ENCODE data around the gene ST7.

Gene ST7

GRCh38 chr7:117129521-117129955 is 176.2 kb downstream of the ST7 start:
- H3K4me3 ChIP-seq = no peak overlapping the region
- no peak overlapping the region for H3K9ac ChIP-seq (ENCODE audit: insufficient read length)
- peaks cover 7% of the 10 kb centered on the region; the same call in 1 of the 2 replicates for H3K36me3 ChIP-seq (ENCODE audit: insufficient read depth, low read length)
- TF ChIP-seq EZH2 (IDR thresholded peaks at IDR 0.05) (no peak), FOXP2 (optimal IDR thresholded peaks at IDR 0.05; ENCODE audit: control extremely low read depth, extremely low read length, insufficient read depth) (no peak), POLR2AphosphoS5 (IDR thresholded peaks at IDR 0.05; ENCODE audit: borderline replicate concordance, low read depth, low read length) (no peak)
- H3K9me3 ChIP-seq (ENCODE audit: low read depth, low read length) = no peaks in the 10 kb centered on the region
- no peak for DNase-seq (ENCODE audit: low read depth, low spot score)
- H3K27ac ChIP-seq = no peak overlapping the region

- no peak overlapping the region for H3K9ac ChIP-seq (ENCODE audit: insufficient read length)
- peaks cover 7% of the 10 kb centered on the region; the same call in 1 of the 2 replicates for H3K36me3 ChIP-seq (ENCODE audit: insufficient read depth, low read length)
- H3K9me3 ChIP-seq (ENCODE audit: low read depth, low read length) = no peaks in the 10 kb centered on the region
- no peak for TF ChIP-seq POLR2AphosphoS5 (IDR thresholded peaks at IDR 0.05; ENCODE audit: borderline replicate concordance, low read depth, low read length)
- TF ChIP-seq EZH2 (IDR thresholded peaks at IDR 0.05) = no peak
- no peak for TF ChIP-seq FOXP2 (optimal IDR thresholded peaks at IDR 0.05; ENCODE audit: control extremely low read depth, extremely low read length, insufficient read depth)
- no peak overlapping the region for H3K27ac ChIP-seq
- no peak overlapping the region for H3K4me3 ChIP-seq
- DNase-seq (ENCODE audit: low read depth, low spot score) = no peak
These were observed 177.0 kb downstream of the ST7 start for GRCh38 chr7:117130262-117130661.

DNA sequence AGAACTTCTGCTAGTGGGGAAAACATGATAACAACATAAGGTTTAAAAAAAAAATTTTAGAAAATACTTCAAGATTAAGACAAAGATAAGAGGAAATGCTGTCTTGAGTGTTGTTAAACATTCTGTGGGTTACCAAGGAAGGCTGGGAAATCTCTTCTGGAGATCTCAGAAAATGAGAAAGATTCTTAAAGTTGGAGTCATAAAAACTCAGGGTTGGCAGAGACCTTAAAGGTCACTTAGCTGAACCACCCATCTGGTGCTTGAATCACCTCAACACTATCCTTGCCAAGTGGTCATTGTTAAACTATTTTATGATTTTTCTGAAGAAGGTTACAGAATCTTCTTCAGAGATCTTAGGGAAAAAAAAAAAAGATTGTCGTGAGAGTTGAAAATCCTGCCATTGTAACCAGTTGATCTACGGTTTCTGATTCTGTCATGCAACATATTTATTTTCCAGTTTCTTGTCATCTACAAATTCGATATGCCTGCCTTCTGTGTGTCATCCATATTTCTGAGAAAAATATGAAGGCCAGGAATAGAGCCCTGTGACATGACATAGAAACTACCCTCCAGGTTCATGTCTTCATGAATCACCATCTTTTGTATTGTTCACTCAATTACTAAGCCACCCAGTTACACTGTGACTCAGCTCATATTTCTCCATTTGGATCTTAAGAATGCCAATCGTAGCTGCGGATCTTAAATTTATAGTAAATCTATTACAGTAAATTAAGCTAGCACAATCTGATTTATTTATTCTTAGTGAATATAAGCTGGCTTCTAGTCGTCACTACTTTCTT is 179.2 kb downstream of the ST7 start:
- H3K36me3 ChIP-seq (ENCODE audit: insufficient read depth, low read length) = peaks cover 15% of the 10 kb centered on the region; the same call in 1 of the 2 replicates
- no peak overlapping the region for H3K27ac ChIP-seq
- no peaks in the 10 kb centered on the region for H3K9me3 ChIP-seq (ENCODE audit: low read depth, low read length)
- no peak overlapping the region for H3K4me3 ChIP-seq
- H3K9ac ChIP-seq (ENCODE audit: insufficient read length) = no peak overlapping the region
- no peak for DNase-seq (ENCODE audit: low read depth, low spot score)
- TF ChIP-seq EZH2 (IDR thresholded peaks at IDR 0.05) (no peak), FOXP2 (optimal IDR thresholded peaks at IDR 0.05; ENCODE audit: control extremely low read depth, extremely low read length, insufficient read depth) (no peak), POLR2AphosphoS5 (IDR thresholded peaks at IDR 0.05; ENCODE audit: borderline replicate concordance, low read depth, low read length) (no peak)

GRCh38 chr7:117133125-117133524 is 179.8 kb downstream of the ST7 start:
- Histone ChIP-seq H3K4me3 (no peak overlapping the region), H3K36me3 (ENCODE audit: insufficient read depth, low read length) (peaks cover 17% of the 10 kb centered on the region), H3K27ac (no peak overlapping the region), H3K9ac (ENCODE audit: insufficient read length) (no peak overlapping the region), H3K9me3 (ENCODE audit: low read depth, low read length) (no peaks in the 10 kb centered on the region)
- DNase-seq (ENCODE audit: low read depth, low spot score) = no peak
- TF ChIP-seq POLR2AphosphoS5 (IDR thresholded peaks at IDR 0.05; ENCODE audit: borderline replicate concordance, low read depth, low read length) (no peak), FOXP2 (optimal IDR thresholded peaks at IDR 0.05; ENCODE audit: control extremely low read depth, extremely low read length, insufficient read depth) (no peak), EZH2 (IDR thresholded peaks at IDR 0.05) (no peak)

DNA sequence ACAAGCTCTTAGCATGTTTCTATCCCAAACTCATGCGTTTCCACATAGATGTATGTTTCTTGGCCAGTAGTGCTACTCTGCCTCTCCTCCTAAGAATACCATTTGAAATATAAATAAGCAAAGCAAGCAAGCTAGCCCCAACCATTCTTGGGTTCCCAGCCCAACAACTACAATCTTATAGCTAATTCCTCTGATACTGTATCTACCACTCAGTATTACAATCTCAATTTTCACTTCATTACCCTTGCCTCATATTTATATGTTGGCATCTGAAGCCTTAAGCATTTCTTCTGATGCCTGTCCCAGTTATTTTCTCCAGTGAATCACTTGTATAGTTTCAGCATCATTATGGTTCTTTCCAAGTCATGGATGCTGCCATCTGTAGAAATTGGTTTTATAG is 181.1 kb downstream of the ST7 start:
- Histone ChIP-seq H3K9me3 (ENCODE audit: low read depth, low read length) (no peaks in the 10 kb centered on the region), H3K9ac (ENCODE audit: insufficient read length) (no peak overlapping the region), H3K27ac (no peak overlapping the region), H3K4me3 (no peak overlapping the region), H3K36me3 (ENCODE audit: insufficient read depth, low read length) (peaks cover 22% of the 10 kb centered on the region)
- no peak for TF ChIP-seq EZH2 (IDR thresholded peaks at IDR 0.05)
- DNase-seq (ENCODE audit: low read depth, low spot score) = no peak

DNA sequence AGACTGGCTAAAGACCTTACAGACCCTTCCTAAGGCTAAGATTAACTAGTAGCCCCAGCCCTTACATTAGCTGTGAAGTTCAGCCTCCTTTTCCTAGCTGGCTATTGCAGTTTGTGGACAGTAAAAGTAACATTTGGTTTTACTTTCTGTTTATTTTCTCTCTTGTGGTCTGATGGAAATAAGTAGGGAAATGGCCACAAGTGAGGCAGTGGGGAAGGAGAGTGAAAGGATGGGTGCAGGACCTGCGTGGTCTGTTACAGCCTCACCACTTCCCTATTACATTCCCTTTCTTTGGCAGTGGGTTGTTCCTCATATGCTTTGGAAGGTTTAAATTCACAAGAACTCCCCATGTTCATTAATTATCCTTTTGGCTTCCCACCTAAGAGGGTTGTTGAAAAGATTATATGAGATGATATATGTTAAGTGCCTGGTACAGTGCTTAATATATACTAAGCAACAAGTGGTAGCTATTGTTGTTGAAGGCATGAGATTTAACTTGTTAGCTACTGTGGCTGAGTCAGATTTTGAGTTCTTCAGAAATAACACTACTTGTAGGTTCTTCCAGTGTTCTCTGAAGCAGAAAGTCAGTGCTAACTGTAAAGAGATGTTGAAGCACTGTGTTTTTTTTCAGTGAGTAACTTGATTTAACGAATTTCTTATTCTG is 181.7 kb downstream of the ST7 start:
- Histone ChIP-seq H3K27ac (no peak overlapping the region), H3K4me3 (no peak overlapping the region), H3K9me3 (ENCODE audit: low read depth, low read length) (no peaks in the 10 kb centered on the region), H3K9ac (ENCODE audit: insufficient read length) (no peak overlapping the region), H3K36me3 (ENCODE audit: insufficient read depth, low read length) (peaks cover 22% of the 10 kb centered on the region)
- TF ChIP-seq FOXP2 (optimal IDR thresholded peaks at IDR 0.05; ENCODE audit: control extremely low read depth, extremely low read length, insufficient read depth) (no peak), POLR2AphosphoS5 (IDR thresholded peaks at IDR 0.05; ENCODE audit: borderline replicate concordance, low read depth, low read length) (no peak), EZH2 (IDR thresholded peaks at IDR 0.05) (no peak)
- DNase-seq (ENCODE audit: low read depth, low spot score) = no peak

GRCh38 chr7:117135553-117135891 is 182.2 kb downstream of the ST7 start:
- no peaks in the 10 kb centered on the region for H3K9me3 ChIP-seq (ENCODE audit: low read depth, low read length)
- TF ChIP-seq EZH2 (IDR thresholded peaks at IDR 0.05) (no peak), FOXP2 (optimal IDR thresholded peaks at IDR 0.05; ENCODE audit: control extremely low read depth, extremely low read length, insufficient read depth) (no peak), POLR2AphosphoS5 (IDR thresholded peaks at IDR 0.05; ENCODE audit: borderline replicate concordance, low read depth, low read length) (no peak)
- H3K9ac ChIP-seq (ENCODE audit: insufficient read length) = no peak overlapping the region
- no peak overlapping the region for H3K4me3 ChIP-seq
- H3K36me3 ChIP-seq (ENCODE audit: insufficient read depth, low read length) = peaks cover 22% of the 10 kb centered on the region
- DNase-seq (ENCODE audit: low read depth, low spot score) = no peak
- no peak overlapping the region for H3K27ac ChIP-seq

GRCh38 chr7:117137868-117138267 is 184.6 kb downstream of the ST7 start:
- H3K4me3 ChIP-seq = no peak overlapping the region
- no peaks in the 10 kb centered on the region for H3K9me3 ChIP-seq (ENCODE audit: low read depth, low read length)
- H3K27ac ChIP-seq = no peak overlapping the region
- no peak overlapping the region for H3K9ac ChIP-seq (ENCODE audit: insufficient read length)
- no peak for DNase-seq (ENCODE audit: low read depth, low spot score)
- TF ChIP-seq EZH2 (IDR thresholded peaks at IDR 0.05) = no peak
- no peak for TF ChIP-seq FOXP2 (optimal IDR thresholded peaks at IDR 0.05; ENCODE audit: control extremely low read depth, extremely low read length, insufficient read depth)
- no peak for TF ChIP-seq POLR2AphosphoS5 (IDR thresholded peaks at IDR 0.05; ENCODE audit: borderline replicate concordance, low read depth, low read length)
- peaks cover 15% of the 10 kb centered on the region for H3K36me3 ChIP-seq (ENCODE audit: insufficient read depth, low read length)

All from SK-N-MC (cell line).